DOHH2 (cell line): ENCODE measurements around the gene CADPS.

Experiments
- CTCF ChIP-seq: fragments of 200-600 bp; sonication (generic); IDR thresholded peaks from one replicate; pipeline ENCODE4 v1.5.1; 2014; ENCODE audit warnings: antibody characterized with exemption, mild to moderate bottlenecking, low read depth, low read length; ENCODE audit not compliant: poor library complexity, severe bottlenecking
- EZH2phosphoT487 ChIP-seq: fragments of 200-600 bp; sonication (generic); IDR thresholded peaks from 2 replicates; pipeline ENCODE4 v1.6.1; 2017; ENCODE audit warnings: borderline replicate concordance, mild to moderate bottlenecking, antibody characterized with exemption, low read length, moderate library complexity, mixed read lengths

- TF ChIP-seq CTCF (no peak), EZH2phosphoT487 (no peak)
These were observed 399.9 kb downstream of the CADPS start for GRCh38 chr3:62475306-62475705.
